ENCODE results near the gene OR13C8.

The OR13C8 gene

GRCh38 chr9:104618104-104618503, 49.1 kb downstream of the OR13C8 start, which contains the start of gene OR13C9:
OR13C9 (minus strand) TSS chr9:104618204; CDS start chr9:104618204, 0 bp downstream.
- Histone ChIP-seq H3K9me3 (ENCODE audit: control insufficient read depth, low read length) (no peaks in the 10 kb centered on the region), H3K27me3 (ENCODE audit: control insufficient read depth, insufficient read depth, low read length) (no peaks in the 10 kb centered on the region), H3K36me3 (ENCODE audit: control insufficient read depth, insufficient read depth, low read length) (no peaks in the 10 kb centered on the region), H3K4me1 (ENCODE audit: control insufficient read depth, insufficient read depth, low read length) (no peaks in the 10 kb centered on the region), H3K4me3 (ENCODE audit: low read length) (no peak within 1 kb of the TSS), H3K9ac (ENCODE audit: low read length) (no peak within 1 kb of the TSS)

All from mucosa of stomach (tissue), 1 donor.